Measurements from ENCODE around the gene BIRC5.

Gene BIRC5

DNA sequence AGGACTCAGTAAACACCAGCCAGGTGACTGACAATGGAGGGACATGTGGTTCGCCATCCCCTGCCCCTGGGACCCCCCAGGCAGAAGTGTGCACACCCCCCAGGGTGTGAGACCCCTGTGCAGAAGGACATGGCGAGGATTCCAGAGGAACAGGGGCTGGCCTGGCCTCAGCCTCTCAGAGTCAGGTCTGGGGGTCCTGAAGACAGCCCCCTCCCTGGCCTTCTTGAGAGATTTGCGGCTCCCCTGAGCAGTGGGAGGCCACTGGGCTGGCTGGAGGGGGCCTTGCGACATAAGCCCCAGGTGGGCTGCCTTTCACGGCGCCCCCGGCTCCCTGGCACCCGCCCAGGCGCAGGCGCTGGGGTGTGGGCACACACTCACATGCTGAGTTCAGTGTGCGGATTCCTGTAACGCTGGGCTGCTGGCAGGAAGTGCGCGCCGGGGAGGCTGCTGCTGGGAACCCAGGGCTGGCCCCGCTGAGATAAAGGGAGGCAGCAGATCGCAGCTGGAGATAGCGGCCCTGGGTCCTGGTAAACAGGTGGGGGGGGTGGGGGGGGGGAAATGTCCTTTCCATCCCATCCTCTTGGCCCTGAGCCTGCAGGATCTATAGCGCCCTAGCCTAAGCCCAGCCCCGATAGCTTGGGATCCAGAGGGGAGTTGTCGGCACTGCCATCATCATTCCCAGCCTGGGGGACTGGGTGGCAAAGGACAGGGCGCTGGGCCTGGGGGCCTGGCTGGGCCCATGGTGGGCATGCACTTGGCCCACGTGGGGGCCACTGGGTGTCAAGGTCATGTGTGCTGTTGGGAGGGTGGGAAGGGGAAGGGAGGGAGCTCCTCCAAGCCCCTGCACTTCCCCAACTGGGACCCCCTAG is 44.5 kb downstream of the BIRC5 start:
- peak; percentile 91 for DNase-seq

DNA sequence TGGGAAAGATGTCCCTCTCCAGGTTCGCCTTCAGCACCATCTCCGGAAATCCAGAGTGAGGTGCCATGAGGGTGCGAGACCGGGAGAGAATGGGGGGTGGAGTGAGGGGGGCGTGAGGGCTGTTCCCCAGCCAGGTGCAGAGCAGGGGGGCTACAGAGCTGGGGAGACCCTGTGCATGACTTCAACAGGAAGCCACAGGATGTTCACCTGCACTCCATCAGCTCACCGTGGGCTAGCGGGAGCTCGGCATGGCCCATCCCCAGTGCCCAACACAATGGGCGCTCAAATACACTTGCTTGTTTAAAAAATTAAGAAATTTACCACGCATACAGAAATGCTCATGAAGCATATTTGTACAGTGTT is 45.1 kb downstream of the BIRC5 start:
- DNase-seq: peak; percentile 51

DNA sequence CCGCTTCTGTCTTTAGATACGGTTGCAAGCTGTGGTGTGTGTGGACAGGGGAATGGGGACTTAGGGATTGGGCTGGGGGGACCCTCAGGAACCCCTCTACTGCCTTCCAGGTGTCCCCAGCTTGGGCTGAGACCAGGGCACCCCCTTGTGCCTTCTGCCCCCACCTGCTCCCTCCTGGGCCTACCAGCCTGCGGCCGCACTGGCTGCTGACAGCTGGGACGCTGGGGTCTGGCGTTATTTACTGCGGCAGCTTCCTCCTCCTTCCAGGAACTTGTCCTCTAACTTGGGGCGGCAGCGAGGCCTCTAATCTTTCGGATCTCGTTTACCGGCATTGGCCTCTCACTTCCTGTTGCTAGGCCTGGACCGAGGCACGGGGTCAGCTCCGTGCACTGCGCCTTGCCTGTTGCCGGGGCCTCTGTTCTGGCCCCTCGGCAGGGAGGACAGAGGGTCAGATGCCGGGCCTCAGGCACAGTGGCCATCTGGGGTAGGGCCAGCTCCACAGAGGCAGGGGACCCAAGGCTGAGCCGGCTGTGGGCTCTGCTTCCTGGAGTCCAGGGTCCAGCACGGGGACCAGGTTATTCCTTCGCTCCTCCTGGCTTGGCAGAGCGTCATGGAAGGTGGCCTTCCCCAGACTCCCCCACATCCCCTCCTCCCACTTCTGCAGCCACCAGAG is 49.1 kb downstream of the BIRC5 start:
- peak; percentile 56 for DNase-seq

DNA sequence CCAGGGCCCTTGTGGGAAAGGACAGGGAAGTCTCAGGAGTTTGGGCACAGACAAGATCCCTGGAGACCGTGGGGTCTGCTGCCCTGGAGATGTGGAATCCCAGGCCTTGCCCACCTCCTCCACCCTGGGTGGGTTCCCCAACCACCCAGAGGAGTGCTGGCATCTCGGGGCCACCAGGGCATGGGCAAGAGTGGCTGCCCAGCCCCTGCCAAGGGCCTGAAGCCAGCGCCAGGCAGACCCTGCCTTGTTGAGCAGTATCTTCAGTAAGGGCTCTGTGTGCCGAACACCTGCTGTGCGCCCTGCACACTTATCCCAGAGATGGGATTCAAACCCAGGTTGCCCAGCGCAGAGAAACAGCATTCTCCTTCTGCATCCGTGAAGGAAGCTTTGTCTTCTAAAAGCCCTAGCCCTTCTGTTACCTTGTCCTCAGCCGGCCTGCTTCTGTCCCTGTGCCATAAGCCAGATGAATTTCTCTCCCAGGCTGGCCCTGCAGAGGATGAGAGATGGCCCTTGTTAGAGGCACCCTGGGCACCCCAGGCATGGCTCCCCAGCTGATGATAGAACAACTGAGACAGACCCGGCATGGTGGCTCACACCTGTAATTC is 49.8 kb downstream of the BIRC5 start:
- DNase-seq: no peak

DNA sequence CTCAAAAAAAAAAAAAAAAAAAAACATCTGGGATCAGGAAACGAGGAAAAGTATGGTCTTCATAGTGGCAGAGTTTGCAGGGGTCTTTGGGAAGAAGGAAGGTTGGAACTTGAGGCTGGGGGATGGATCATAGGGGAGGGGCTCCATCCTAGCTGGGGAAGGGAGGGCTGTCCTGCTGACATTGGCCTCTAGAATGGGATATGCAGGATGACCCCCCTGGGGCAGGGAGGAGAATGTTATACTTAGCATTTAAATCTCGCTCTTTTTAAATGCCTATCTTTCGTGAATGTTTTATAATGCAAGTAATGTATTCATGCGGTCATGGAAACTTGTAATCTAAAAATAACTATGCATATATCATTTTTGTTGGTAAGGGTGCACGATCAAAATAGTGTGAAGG is 50.5 kb downstream of the BIRC5 start:
- no peak for DNase-seq

DNA sequence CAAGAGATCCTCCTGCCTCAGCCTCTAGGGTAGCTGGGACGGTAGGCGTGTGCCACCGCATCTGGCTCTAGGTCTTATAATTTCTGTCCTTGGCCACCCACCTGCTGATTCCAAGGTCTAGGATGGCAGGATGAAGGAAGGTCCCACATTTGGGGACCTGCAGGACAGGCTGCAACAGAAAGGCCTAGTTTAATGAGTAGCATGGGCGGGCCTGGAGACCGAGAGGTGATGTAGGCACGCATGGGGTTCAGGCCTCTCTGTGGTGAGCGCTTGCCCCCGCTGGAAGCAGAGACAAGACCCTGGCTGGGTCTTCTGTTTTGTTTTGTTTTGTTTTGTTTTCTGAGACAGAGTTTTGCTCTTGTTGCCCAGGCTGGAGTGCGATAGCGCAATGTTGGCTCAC is 51.1 kb downstream of the BIRC5 start:
- DNase-seq: no peak

DNA sequence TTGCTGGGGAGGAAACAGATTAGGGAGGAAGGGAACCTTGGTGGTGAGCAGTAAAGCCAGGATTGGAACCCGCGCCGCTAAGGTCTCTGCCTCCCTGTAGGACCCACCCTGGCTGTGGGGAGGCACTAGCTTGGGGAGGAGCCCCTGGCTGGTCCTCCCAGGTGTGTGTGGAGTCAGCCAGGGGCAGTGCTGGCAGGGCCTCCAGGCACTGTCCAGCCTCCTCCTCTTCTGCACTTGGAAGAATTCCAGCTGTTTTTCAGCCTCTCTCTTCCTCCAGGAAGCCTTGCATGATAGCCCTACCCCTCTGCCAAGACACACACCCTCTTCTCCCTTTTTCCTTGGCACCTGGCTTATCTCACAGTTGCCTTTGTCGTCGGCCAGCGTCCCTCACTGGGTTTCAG is 52.2 kb downstream of the BIRC5 start:
- no peak for DNase-seq

DNA sequence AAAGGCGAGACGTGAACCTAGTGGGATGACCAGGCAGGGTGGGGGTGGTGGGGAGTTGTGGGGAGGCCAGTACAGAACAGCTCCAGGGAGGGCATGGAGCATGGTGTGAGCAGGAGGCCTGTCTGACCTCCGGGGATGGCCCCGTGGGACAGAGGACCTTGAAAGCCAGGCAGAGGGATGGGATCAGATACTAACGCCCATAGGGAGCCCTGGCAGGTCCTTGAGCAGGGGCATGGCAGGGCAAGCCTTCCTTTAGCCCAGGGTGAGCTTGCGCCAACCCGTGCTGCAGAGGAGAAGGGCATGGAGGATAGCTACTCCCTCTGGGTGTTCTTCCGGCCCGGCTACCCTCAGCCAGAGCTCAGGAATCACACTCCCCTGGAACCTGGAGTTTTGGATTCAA is 52.7 kb downstream of the BIRC5 start:
- DNase-seq: no peak

DNA sequence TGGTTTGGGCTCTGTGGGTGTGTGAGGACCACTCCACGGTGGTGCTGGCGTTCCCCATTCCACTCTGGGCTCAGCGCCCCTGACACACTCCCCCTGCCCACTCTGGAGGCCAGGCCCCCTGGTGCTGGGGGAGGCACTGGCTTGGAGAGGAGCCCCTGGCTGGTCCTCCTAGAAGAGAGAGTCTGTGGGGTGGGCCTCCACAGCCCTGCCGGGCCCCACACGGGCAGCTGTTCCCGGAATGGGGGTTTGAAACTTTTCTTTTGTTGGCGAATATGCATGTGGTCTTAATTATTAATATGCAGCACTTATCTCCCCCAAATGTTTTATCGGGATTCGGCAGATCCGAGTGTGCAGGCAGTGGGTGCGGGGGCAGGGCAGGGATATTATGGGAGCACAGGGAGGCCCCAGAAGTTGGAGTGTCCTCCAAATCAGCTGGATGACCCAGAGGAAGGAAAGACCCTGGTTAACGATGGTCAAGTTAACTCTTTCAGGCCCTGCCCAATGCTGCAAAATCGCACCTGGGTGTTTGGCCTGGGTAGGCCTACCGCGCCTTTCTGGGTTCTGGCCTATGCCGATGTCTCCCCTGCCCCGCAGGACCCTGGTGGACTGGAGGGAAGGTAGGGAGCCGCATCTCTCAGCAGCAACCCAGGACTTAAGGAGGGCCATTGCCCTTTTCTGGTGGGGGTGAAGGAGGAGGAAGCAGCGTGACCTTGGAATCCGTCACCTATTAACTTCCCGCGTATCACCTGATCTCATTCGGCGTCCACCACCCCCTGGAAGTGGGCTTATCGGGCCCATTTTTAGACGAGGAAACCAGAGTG is 53.4 kb downstream of the BIRC5 start:
- no peak for DNase-seq

DNA sequence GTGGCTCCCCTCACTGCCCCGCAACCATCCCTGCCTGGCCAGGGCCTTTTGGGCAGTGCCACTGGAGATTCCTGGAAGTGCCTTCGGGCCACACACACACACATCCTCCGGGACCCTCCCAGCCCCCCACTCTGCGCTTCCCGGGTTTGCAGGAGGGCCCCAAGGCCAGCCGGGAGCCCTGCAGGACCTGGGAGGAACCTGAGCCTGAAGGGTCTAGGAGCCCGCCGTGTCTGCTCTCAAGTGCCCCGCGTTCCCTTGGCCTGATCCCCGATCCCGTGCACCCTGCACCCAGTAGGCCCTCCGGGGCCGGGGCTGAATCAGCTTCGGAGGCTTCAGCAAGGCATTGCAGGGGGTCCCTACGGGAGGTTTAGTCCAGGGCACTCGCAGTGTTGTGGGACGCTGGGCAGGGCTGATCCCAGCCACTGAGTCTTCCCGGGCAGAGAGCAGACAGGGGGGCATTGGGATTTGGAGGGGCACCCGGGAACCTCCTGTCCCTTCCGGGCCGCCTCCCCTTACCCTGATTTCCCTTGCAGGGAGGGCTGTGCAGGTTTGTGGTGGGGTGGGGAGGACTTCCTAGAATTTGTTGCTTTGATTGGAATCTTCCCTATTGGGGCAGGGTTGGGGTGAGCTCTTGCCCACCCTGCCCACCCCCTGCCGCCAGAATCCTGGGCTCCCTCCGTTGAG is 54.3 kb downstream of the BIRC5 start:
- DNase-seq: no peak

DNA sequence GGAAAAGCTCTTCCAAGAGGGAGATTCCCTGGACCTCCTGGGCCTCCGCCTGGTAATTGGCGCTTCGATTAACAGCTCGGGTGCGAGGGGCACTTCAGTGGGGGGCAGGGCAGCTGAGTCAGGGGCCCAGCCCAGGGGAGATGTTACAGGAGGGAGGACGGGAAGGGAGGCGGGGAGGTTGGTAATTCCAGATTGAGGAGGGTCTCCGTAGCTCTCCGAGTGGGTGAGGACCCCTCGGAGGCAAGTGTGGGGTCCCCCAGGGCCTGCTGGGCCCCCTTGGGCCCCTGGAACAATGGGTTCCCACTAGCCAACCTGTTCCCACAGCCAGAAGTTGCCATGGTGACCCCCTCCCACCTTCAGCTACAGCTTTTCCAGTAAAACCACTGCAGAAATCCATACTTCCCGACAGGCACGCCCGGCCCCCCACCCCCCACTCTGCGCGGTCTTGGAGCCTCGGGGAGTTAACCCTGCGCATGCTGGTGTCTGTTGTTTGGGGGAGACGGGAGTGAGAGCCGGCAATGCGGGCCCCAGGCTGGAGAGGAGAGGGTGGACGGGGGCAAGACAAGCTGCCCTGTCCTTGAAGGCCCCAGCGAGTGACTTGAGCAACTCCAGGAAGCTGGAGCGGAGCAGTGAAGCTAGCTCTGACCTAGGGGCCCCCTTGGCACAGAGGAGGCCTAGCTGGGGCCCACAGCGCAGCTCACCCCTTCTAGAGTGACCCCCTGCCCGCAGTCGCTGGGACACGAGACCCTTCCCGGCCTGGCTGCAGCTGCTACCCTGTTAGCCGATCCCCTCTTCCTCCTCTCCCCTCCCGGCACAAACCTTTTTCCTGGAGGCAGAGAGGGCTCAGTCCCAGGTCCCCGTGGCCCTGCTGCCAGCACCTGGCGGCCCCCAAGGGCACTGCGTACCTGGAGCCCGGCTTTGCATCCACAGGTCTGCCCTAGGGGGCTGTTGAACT is 55.2 kb downstream of the BIRC5 start:
- no peak for DNase-seq

DNA sequence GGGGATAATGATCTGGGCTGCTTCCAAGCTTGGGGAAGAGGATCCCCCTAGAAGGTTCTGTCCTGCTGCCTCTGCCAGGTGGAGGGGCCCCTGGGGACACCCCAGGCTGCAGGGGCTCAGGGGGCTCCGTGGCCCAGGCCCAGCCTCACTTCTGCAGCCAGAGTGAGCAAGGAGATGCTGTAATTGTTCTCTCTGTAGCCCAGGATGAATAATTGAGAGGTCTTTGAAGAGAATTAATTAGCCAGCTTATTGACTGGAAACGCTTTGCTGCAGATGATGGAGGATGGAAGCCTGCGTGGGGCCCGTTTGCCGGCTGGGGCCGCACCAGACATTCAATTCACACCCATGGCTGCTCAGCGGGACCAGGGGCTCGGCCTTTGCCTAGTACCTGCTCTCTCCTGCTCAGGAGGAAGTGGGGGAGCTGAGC is 55.9 kb downstream of the BIRC5 start:
- DNase-seq: no peak

DNA sequence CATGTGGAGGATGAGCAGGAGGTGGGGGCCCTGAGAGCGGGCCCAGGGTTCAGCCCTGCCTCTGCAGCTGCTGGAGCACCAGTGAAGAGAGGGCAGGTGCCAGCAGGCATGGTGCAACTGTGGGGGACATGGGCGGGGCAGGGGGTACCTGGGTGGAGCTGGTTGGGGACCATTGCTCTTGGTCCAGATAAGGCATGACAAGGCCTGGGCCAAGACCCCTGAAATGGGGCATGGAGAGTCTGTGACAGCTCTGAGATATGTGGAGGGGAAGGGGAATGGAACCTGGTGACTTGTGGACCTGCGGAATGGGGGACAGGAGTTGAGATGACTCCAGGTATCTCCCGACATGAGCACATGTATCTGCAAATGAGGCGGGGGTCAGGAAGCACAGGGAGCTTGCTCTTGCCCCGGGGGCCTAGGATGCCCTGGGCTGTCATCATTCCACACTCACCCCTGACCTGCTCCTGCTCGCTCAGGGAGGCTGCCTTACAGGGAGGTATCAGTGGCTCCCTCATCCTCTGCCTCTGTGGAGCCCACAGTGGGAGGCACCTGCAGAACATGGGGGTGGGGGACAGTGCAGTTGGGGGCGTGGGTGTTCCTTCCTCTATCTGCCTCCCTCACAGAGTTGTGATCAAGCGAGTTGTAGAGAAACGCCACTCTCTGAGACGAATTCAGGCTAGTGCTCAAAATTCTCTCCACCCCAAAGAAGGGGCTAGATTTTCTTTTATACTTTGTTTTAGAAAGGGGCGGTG is 57.5 kb downstream of the BIRC5 start:
- no peak for DNase-seq

DNA sequence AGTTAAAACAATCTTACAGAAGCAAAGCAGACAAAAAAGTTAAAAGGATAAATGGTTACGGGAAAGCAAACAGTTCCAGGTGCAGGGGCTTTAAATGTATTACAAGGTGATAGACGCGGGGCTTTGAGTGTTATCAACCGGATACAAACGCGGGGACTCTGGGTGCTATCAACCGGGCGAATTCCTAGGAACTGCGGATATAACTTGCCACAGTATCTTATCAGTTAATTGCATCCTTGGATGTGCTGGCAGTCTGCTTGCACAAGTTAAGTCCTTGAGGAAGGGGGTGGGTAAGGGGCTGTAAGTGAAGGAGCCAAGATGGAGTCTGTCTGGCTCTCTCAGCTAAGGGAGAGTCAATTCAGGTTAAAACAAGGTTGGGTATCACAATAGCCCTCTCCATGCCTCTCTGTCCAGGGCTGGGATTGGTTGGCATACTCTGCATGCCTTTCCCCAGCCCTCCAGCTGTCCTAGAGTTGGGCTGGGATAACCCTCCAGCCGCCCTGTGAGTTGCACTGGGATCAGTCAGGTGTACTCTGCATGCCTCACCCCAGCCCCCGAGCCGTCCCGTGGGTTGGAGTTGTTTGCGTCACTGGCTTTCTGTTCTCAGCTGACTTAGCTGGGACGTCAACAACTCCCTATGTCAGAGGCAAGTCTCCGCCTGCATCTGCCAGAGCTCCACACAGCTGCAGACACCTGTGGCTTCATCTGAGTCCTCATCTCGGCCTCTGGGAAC is 58.3 kb downstream of the BIRC5 start:
- peak; percentile 72 for DNase-seq

DNA sequence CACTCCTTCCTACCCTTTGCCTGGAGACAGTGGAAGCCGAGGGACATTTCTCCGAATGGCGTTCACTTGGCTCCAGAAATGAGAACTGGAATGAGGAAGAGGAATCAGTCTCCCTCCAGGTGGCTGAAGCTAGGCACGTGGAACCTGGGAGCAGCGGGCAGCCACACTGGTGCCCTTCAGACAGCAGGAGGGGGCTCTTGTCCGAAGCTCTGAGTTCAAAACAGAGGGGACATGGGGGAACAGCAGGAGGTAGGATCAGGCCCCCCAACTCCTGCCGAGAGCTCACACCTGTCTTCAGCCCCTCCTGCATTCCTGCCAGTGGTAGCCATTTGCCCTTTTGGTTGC is 58.8 kb downstream of the BIRC5 start:
- no peak for DNase-seq

DNA sequence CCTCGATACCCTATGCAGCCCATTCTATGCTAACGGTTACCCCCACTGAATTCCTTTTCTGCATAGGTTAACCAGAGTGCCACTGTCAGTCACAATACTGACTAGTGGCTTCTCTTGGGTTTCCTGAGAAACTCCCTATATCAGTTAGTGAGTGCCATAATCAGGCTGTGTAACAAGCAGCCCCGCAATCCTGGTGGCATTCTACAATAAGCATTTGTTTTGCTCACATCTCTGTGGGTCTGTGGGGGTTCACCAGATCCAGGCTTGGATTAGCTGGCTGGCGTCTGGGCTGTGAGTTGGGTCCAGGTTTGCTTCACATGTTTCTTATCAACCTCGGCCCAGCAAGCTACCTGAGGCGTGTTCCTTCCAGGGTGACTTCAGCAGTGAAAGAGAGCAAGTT is 59.8 kb downstream of the BIRC5 start:
- no peak for DNase-seq

Measured in CD4-positive, alpha-beta T cell treated with Interleukin-6 for 4 hours (primary cell).